HAP-1 (cell line): ENCODE data around the gene TXLNA.
"Not testable (repeated sequence)": the region's sequence is repeated elsewhere in the genome, so short reads cannot be mapped to it uniquely, and the experiment has no call there.

Experiments
- DNase-seq, 2 experiments: peaks; one replicate each; pipeline ENCODE4 v3.0.0-alpha.2; 2016 to 2020; ENCODE audit warnings: low spot score in 2 of 2
- H3K27me3 ChIP-seq: fragments of 250-450 bp; sonication (Bioruptor Pico); 2 replicates; pipeline ENCODE4 v1.5.1; 2020; ENCODE audit warnings: low read depth, mild to moderate bottlenecking, moderate library complexity
- H3K36me3 ChIP-seq: fragments of 250-450 bp; sonication (Bioruptor Pico); replicated peaks from 2 replicates; pipeline ENCODE4 v1.5.1; 2020; ENCODE audit warnings: mild to moderate bottlenecking
- H3K4me1 ChIP-seq: fragments of 250-450 bp; sonication (Bioruptor Pico); 2 replicates; pipeline ENCODE4 v1.5.1; 2020; ENCODE audit warnings: mild to moderate bottlenecking
- H3K4me3 ChIP-seq: fragments of 250-450 bp; sonication (Bioruptor Pico); 2 replicates; pipeline ENCODE4 v1.5.1; 2020; ENCODE audit warnings: mild to moderate bottlenecking, moderate library complexity
- H3K9me3 ChIP-seq: fragments of 250-450 bp; sonication (Bioruptor Pico); 2 replicates; pipeline ENCODE4 v1.5.1; 2020; ENCODE audit warnings: mild to moderate bottlenecking, moderate library complexity
- in situ Hi-C: fragments of 300-500 bp; cut with MboI; formaldehyde crosslinking; loops from 3 replicates; pipeline ENCODE4 v1.14.3; 2020; ENCODE audit warnings: low sequenced_read_pairs, inconsistent platforms, mixed read lengths

The TXLNA gene

DNA sequence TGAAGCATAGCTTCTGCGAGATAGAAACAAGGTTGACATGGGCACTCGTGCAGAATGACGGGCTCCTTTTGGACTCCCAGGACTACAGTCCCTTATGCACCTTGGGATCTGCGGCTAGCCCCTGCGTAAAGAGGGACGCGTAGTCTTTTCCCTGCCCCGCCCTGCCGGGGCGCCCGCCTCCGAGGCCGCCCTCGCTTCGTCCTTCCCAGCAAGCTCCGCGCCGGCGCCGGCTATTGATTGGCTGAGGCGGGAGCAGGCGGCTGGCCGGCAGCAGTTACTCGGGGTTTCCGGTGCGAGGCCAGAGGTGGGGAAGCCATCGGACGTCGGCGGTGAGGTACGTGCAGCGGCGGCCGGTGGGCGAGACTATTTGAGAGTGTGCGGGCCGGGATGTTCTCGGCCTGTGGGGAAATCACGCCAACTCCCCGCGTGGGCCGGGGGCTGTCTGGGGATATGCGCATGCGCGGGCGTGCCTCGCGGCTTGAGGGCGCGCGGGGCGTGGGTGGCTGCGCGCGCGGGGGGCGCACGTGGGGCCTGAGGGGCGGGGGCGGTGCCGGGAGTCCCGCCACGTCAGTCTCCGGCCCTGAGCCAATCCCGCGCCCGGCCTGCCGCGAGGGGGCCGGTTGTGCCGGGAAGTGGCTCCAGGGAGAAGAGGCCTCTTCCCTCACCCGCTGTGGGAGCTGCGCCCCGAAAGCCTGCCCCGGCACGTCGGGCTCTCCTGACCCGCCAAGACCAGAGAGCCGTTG lies at the start of gene TXLNA:
Gene TXLNA, plus strand, starts transcription at position 233 of the 743 bp plus-strand sequence. CDS start 671 bp downstream, outside the sequence.
- H3K4me1 ChIP-seq: peaks cover 14% of the 10 kb centered on the region
- H3K36me3 ChIP-seq: peaks cover 36% of the 10 kb centered on the region
- H3K9me3 ChIP-seq: no peaks in the 10 kb centered on the region
- peak within 1 kb of the TSS; percentile 59 for H3K4me3 ChIP-seq
- DNase-seq: peak; percentile 89 to 96
- no peaks in the 10 kb centered on the region for H3K27me3 ChIP-seq
- in situ Hi-C loops: no loop called here

DNA sequence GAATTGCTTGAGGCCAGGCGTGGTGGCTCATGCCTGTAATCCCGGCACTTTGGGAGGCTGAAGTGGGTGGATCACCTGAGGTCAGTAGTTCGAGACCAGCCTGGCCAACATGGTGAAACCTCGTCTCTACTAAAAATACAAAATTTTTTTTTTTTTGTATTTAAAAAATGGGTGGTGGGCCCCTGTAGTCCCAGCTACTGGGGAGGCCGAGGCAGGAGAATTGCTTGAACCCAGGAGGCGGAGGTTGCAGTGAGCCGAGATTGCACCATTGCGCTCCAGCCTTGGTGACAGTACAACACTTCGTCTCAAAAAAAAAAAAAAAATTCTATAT lies 45.6 kb upstream of the TXLNA start:
- not testable (repeated sequence) for H3K27me3 ChIP-seq

DNA sequence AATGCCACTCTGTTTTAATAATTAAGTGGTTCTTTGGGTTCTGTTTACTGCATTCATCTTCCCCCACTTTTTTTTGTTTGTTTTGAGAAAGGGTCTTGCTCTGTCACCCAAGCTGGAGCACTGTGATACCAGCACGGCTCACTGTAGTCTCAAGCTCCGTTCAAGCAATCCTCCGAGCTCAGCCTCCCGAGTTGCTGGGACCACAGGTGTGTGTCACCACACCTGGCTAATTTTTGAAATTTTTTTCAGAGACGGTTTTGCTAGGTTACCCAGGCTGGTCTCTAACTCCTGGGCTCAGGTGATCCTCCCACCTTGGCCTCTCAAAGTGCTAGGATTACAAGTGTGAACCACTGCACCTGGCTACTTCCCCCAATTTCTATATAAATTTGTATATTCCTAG lies 42.4 kb upstream of the TXLNA start:
- Histone ChIP-seq H3K27me3 (no peaks in the 10 kb centered on the region), H3K4me1 (no peaks in the 10 kb centered on the region), H3K4me3 (no peak overlapping the region), H3K9me3 (no peaks in the 10 kb centered on the region), H3K36me3 (peaks cover 5% of the 10 kb centered on the region)
- in situ Hi-C loops: no loop called here
- no peak for DNase-seq

More for the DNA sequence above, 45.6 kb upstream of the TXLNA start:
- in situ Hi-C loops, H3K4me1 ChIP-seq, H3K36me3 ChIP-seq, H3K9me3 ChIP-seq, H3K4me3 ChIP-seq, DNase-seq: not testable (repeated sequence)

DNA sequence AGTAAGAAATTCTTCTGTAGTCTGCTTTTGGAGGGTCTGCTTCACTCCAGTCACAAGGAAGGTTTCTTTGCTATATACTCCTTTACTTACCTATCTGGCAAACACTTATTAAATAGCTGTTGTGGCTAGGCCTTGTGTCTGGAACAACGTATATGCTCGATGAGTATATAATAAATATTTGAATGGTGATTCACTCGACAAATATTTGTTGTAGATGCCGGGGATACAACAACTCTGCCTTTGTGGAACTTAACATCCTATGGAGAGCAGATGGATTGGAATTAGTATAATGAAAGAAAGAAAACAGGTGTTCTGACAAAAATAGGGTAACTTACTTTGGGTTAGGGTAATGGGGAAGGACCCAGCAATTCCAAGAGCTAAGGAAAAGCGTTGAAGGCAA lies 40.5 kb upstream of the TXLNA start:
- H3K27me3 ChIP-seq: no peaks in the 10 kb centered on the region
- H3K36me3 ChIP-seq: peaks cover 5% of the 10 kb centered on the region
- DNase-seq: no peak
- no peaks in the 10 kb centered on the region for H3K4me1 ChIP-seq
- H3K4me3 ChIP-seq: no peak overlapping the region
- H3K9me3 ChIP-seq: no peaks in the 10 kb centered on the region
- in situ Hi-C loops: no loop called here

DNA sequence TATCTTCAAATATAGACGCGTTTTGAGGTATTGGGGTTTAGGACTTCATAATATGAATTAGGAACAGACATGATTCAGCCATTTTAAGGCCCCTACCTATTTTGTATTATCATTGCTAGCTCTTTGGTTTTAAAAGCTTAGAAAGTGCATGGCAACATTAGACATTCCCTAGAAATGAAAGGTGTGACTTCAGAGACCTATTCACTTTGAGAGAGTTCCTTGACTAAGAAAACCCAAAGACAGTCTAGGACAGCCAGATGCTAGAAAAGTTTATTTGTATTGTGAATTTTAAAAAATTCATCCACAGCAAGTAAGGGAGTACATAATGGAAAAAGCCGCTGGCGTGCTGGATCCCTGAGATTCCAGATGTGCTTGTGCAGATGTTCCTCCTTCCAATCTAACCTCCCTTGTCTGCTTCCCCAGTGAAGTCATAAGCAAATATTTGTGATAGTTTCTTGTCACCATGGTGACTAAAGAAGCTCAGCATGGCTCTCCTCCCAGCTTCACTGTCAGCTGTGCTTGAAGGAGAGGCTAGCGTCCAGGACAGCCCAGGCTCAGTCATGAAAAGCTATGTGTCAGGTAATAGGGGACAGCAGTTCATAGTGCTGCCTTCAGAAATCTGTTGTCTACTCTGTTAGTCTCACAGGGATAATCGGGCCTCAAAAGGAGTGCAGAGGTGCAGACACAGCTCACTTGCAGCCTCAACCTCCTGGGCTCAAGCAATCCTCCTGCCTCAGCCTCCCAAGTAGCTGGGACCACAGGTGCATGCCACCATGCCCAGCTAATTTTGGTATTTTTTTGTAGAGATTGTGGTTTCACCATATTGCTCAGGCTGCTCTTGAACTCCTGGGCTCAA lies 36.8 kb upstream of the TXLNA start:
- no peak overlapping the region for H3K4me3 ChIP-seq
- H3K27me3 ChIP-seq: no peaks in the 10 kb centered on the region
- H3K36me3 ChIP-seq: no peaks in the 10 kb centered on the region; the same call in 1 of the 2 replicates
- no peaks in the 10 kb centered on the region for H3K4me1 ChIP-seq
- DNase-seq: peak in 1 of 2 experiments; percentile 10
- peaks cover 2% of the 10 kb centered on the region; the same call in 1 of the 2 replicates for H3K9me3 ChIP-seq
- in situ Hi-C loops: no loop called here

DNA sequence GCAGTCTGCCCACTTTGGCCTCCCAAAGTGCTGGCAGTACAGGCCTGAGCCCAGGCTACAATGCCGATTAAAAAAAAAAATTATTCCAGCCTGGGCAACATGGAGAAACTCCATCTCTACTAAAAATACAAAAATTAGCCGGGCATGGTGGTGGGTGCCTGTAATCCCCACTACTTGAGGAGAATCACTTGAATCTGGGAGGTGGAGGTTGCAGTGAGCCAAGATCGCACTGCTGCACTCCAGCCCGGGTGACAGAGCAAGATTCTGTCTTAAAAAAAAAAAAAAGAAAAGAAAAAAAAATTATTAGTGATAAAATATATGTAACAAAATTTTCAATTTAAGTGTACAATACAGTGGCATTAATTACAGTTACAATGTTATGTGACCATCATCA lies 36.2 kb upstream of the TXLNA start:
- H3K4me1 ChIP-seq, H3K4me3 ChIP-seq, H3K27me3 ChIP-seq, DNase-seq, H3K36me3 ChIP-seq, in situ Hi-C loops, H3K9me3 ChIP-seq: not testable (repeated sequence)

DNA sequence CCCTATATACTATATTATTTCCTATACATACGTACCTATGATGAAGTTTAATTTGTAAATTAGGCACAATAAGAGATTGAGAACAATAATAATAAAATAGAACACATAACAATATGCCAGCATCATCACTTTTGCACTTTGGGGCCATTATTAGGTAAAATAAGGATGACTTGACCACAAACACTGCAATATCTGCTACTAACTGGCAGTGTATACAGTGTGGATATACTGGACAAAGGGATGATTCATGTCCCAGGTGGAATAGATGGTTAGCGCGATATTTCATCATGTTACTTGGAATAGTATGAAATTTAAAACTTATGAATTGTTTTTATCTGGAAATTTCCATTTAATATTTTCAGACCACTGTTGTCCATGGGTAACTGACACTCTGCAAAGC lies 35.4 kb upstream of the TXLNA start:
- no peak overlapping the region for H3K4me3 ChIP-seq
- H3K9me3 ChIP-seq: peaks cover 2% of the 10 kb centered on the region
- no peaks in the 10 kb centered on the region for H3K27me3 ChIP-seq
- in situ Hi-C loops: no loop called here
- H3K36me3 ChIP-seq: no peaks in the 10 kb centered on the region; the same call in 1 of the 2 replicates
- H3K4me1 ChIP-seq: no peaks in the 10 kb centered on the region
- DNase-seq: no peak

DNA sequence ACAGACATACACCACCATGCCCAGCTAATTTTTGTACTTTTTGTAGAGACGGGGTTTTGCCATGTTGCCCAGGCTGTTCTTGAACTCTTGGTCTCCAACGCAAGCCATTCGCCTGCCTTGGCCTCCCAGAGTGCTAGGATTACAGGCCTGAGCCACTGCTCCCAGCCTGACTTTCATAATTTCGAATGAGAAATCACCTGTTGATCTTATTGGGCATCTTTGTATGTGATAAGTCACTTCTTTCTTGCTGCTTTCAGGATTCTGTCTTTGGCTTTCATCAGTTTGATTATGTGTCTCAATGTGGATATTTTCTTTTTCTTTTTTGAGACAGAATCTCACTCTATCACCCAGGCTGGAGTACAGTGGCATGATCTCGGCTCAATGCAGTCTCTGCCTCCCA lies 31.7 kb upstream of the TXLNA start:
- H3K9me3 ChIP-seq, H3K36me3 ChIP-seq, H3K4me3 ChIP-seq, DNase-seq, in situ Hi-C loops, H3K4me1 ChIP-seq, H3K27me3 ChIP-seq: not testable (repeated sequence)

DNA sequence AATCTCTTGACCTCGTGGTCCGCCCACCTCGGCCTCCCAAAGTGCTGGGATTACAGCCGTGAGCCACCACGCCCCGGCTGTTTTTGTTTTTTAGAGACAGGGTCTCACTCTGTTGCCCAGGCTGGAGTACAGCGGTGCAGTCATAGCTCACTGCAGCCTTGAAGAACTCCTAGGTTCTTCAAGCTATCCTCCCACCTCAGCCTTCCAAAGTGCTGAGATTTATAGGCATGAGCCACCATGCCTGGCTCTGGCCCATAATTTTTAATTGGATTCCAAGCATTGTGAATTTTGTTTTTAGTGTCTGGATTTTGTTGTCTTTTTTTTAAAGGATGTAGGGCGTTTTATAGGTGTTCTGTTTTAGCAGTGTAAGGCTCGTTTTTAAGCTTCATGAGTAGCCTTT lies 28.6 kb upstream of the TXLNA start:
- DNase-seq: no peak
- Histone ChIP-seq H3K36me3 (no peaks in the 10 kb centered on the region; the same call in 1 of the 2 replicates), H3K27me3 (no peaks in the 10 kb centered on the region), H3K4me3 (no peak overlapping the region), H3K9me3 (peaks cover 6% of the 10 kb centered on the region), H3K4me1 (peaks cover 7% of the 10 kb centered on the region)
- in situ Hi-C loops: no loop called here

DNA sequence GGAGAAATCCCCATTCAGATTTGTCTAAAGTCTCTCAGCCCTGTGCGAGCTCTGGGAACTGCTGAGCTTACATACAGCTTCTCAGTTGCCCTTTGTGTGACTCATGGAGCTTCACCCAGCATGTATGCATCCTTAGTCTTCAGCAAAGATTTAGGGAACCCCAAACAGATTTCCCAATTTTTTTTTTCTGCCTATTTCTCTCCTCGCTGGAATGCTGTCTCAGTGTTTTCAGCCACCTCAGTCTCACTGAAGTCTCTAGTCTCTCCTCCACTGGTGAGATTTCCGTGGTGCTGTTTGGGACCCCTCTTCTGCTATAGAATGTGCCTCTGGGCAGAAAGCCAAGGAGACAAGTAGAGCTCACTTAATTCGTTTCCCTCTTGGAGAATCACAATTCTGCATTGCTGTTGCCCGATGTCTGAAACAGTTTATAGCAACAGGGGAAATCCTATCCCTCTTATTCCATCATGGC lies 28.1 kb upstream of the TXLNA start:
- Histone ChIP-seq H3K27me3 (no peaks in the 10 kb centered on the region), H3K4me3 (no peak overlapping the region), H3K9me3 (peaks cover 6% of the 10 kb centered on the region), H3K36me3 (peaks cover 3% of the 10 kb centered on the region), H3K4me1 (peaks cover 7% of the 10 kb centered on the region)
- peak in 1 of 2 experiments; percentile 17 for DNase-seq
- in situ Hi-C loops: no loop called here

DNA sequence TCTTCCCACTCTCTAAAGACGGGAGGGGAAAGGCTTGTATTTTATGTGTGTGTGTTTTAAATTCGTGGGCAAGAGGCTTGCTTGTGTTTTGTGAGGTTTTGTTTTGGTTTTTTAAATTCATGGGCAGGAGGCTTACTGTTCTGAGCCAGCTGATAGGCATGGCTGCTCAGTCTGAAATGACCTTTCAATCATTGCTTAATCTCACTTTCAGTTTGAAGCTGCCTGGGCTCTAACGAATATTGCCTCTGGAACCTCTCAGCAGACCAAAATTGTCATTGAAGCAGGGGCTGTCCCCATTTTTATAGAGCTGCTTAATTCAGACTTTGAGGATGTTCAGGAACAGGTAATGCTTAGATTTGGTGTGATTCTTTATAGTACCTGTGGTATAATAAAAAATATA lies 20.3 kb upstream of the TXLNA start:
- Histone ChIP-seq H3K27me3 (no peaks in the 10 kb centered on the region), H3K9me3 (no peaks in the 10 kb centered on the region), H3K4me3 (no peak overlapping the region), H3K4me1 (no peaks in the 10 kb centered on the region), H3K36me3 (peaks cover 70% of the 10 kb centered on the region)
- DNase-seq: no peak
- in situ Hi-C loops: no loop called here

DNA sequence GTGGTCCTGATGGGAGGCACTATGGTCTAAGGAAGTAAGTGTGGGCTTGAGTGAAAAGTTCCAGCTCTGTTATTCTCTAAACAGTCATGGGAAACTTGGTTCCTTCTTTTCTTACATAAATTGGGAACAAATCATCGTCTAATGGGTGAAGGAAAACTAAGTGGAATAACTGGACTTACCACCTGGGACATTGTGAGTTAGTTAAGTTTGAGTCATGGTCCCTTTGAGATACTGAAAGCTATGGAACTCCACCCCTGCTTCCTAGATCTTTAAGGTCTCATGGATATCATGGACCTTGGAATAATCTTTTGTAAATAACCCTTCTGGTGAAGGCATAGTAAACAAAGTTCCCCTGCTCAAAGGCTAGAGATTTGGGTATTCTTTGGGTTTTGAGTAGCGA lies 16.1 kb upstream of the TXLNA start:
- Histone ChIP-seq H3K4me1 (no peaks in the 10 kb centered on the region), H3K9me3 (no peaks in the 10 kb centered on the region), H3K27me3 (no peaks in the 10 kb centered on the region), H3K36me3 (peaks cover 72% of the 10 kb centered on the region), H3K4me3 (no peak overlapping the region)
- in situ Hi-C loops: no loop called here
- no peak for DNase-seq

DNA sequence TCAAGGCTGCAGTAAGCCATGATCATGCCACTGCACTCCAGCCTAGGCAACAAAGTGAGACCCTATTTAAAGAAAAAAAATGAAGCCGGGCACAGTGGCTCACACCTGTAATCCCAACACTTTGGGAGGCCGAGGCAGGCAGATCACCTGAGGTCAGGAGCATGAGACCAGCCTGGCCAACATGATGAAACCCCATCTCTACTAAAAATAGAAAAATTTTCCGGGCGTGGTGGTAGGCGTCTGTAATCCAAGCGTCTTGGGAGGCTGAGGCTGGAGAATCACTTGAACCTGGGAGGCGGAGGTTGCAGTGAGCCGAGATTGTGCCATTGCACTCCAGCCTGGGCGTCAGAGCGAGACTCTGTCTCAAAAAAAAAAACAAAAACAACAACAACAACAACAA lies 13.8 kb upstream of the TXLNA start:
- H3K27me3 ChIP-seq, DNase-seq, H3K4me3 ChIP-seq, in situ Hi-C loops, H3K4me1 ChIP-seq, H3K9me3 ChIP-seq: not testable (repeated sequence)
- peaks cover 65% of the 10 kb centered on the region for H3K36me3 ChIP-seq

DNA sequence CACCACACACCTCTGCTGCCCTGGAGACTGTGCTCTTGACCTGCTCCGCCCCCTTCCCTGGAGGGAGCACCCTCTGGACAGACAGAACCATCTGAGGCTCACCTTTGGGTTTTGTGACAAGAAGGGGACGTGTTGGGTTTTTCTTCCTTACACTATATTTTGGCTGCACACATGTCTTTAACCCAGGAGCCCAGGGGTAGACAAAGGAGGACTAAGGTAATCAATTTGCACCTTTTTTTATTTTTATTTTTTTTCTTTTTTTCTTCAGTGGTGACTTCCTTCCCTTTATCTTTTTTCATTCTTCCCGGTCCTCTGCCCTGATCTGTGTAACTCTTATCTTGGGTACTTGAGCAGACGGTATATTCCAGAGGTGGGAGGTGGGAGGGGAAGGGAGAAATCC lies 8.5 kb upstream of the TXLNA start:
- peaks cover 47% of the 10 kb centered on the region for H3K36me3 ChIP-seq
- no peak overlapping the region for H3K4me3 ChIP-seq
- no peaks in the 10 kb centered on the region for H3K27me3 ChIP-seq
- DNase-seq: no peak
- H3K9me3 ChIP-seq: no peaks in the 10 kb centered on the region
- in situ Hi-C loops: no loop called here
- no peaks in the 10 kb centered on the region for H3K4me1 ChIP-seq
